ENCODE results near the gene ANKRD13B.
A peak's percentile ranks its signal among the peaks of the same experiment; 100 is the strongest.

ANKRD13B gene

DNA sequence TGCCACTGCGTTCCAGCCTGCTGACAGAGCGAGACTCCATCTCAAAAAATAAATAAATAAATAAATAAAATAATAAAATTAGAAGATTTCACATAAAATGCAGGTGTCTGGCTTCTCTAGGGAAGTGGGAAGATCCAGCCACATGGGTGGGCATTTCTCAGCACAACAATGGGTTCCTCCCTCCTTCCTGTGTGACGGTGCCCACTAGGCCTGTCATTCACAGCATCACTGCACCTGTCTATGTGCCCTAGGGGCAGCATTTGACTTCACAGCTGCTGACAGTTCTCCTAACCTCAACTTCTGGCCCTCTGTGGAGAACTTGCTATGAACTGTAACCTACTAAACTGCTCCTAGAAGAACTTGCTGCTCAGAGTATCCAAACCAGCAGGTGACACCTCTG, 29.1 kb upstream of the ANKRD13B start:
- no peak for DNase-seq (ENCODE audit: low read depth in 2 of 2)
- TF ChIP-seq, protein P1, sequence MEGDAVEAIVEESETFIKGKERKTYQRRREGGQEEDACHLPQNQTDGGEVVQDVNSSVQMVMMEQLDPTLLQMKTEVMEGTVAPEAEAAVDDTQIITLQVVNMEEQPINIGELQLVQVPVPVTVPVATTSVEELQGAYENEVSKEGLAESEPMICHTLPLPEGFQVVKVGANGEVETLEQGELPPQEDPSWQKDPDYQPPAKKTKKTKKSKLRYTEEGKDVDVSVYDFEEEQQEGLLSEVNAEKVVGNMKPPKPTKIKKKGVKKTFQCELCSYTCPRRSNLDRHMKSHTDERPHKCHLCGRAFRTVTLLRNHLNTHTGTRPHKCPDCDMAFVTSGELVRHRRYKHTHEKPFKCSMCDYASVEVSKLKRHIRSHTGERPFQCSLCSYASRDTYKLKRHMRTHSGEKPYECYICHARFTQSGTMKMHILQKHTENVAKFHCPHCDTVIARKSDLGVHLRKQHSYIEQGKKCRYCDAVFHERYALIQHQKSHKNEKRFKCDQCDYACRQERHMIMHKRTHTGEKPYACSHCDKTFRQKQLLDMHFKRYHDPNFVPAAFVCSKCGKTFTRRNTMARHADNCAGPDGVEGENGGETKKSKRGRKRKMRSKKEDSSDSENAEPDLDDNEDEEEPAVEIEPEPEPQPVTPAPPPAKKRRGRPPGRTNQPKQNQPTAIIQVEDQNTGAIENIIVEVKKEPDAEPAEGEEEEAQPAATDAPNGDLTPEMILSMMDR (IDR thresholded peaks at IDR 0.05; ENCODE audit: low read depth, low read length): no peak
- H3K4me3 ChIP-seq (replicated peaks in 1 of 2; ENCODE audit: low read depth in 2 of 2, low read length in 2 of 2): no peak overlapping the region

DNA sequence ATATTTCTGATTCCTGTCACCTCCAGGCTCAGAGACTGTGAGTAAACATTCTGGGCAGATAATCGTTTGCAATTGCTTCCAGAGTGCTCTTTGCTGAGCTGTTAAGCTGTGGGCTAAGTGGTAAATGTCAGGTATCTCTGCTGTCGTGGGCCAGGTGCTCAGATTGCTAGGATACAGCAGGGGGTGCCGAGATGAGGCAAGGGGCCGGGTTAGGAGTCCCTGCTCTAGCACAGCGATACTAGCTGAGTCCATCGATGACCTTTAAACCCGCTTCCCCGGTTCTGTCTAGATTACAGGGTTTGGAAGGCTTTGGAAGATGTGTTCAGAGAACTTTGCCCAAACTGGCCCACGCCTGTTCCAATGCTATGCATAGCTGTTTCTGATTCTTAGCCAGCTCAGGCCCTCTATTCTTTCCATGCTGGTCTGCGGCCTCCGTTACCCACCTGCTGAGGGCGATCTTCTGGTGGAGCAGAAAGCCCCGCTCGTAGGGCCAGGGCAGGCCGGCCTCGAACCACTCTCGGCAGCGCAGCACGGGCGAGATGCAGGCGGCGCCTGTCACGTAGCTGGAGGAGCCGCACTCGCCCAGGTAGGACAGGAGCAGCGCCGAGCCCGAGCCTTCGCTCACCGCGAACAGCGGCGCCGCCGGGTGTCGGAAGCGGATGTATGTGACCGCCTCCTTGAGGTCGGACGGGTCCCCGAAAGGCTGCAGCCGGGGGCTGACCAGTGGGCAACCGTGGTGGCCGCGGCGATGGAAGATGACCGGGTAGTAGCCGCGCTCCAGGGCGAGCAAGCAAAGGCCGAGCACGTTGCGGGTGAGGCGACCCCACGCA, 27.1 kb upstream of the ANKRD13B start:
- peak overlapping the region; percentile 40 to 45 for H3K4me3 ChIP-seq (replicated peaks in 1 of 2; ENCODE audit: low read depth in 2 of 2, low read length in 2 of 2)
- no peak for DNase-seq (ENCODE audit: low read depth in 2 of 2)
- TF ChIP-seq, protein P1 (IDR thresholded peaks at IDR 0.05; ENCODE audit: low read depth, low read length): no peak

DNA sequence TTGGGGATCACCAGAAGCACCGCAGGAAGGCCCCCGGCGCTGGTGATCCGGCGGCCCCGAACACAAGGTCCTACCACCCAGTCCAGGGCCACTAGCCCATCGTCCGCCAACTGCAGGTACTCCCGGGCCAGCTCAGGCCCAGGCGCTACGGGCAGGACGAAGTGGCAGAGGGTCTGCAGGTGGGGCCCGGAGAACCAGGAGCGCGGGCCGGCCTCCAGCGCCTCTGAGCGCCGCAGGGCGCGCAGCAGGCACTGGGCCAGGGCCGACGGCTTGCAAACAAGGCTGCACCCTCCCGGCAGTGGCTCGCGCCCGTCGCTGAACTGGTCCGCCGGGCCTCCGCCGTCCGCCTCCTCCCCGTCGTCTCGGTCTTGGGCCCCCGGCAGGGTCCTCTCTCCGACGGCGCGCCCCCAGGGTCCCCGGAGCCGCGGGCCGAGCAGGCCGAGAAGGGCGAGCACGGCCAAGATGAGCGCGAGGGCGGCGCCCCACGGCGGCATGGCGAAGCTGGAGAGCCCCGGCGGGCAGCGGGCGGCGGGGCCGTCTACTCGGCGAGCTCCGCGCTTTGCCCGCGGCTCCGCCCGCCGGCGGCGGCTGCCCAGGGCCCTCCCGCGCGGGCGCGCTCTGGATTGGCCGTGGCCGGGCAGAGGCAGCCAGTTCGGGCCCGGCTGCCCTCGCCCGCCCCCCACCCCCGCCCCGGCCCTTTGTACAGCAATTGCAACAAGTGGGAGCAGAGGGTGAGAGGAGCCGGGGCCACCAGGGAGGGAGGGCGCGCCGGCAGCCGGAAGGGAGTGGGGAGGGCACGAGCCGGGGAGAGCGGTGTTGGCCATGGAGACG, 26.2 kb upstream of the ANKRD13B start, which contains the start of gene ABHD15:
Gene ABHD15, minus strand, starts transcription at position 565 of the 831 bp plus-strand sequence. Its CDS starts 71 bp downstream, at position 494.
- H3K4me3 ChIP-seq (replicated peaks in 1 of 2; ENCODE audit: low read depth in 2 of 2, low read length in 2 of 2): peak within 1 kb of the TSS; percentile 67 to 69
- peak; percentile 48 to 79 for DNase-seq (ENCODE audit: low read depth in 2 of 2)
- TF ChIP-seq, protein P1 (IDR thresholded peaks at IDR 0.05; ENCODE audit: low read depth, low read length): no peak

DNA sequence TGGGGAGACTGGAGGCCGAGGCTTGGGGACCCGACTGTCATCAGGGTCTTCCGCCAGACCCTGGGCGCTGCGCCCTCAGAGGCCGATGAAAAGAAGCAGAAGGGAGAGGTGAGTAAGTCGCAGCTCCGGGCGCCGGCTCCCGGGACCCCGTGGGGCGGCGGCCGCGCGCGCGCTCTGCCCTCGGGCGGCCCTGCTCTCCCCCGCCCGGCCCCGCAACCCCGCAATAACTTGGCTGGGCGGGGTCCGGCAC, 25.7 kb upstream of the ANKRD13B start:
- H3K4me3 ChIP-seq (replicated peaks in 1 of 2; ENCODE audit: low read depth in 2 of 2, low read length in 2 of 2): peak overlapping the region; percentile 67 to 69
- TF ChIP-seq, protein P1 (IDR thresholded peaks at IDR 0.05; ENCODE audit: low read depth, low read length): no peak
- no peak for DNase-seq (ENCODE audit: low read depth in 2 of 2)

DNA sequence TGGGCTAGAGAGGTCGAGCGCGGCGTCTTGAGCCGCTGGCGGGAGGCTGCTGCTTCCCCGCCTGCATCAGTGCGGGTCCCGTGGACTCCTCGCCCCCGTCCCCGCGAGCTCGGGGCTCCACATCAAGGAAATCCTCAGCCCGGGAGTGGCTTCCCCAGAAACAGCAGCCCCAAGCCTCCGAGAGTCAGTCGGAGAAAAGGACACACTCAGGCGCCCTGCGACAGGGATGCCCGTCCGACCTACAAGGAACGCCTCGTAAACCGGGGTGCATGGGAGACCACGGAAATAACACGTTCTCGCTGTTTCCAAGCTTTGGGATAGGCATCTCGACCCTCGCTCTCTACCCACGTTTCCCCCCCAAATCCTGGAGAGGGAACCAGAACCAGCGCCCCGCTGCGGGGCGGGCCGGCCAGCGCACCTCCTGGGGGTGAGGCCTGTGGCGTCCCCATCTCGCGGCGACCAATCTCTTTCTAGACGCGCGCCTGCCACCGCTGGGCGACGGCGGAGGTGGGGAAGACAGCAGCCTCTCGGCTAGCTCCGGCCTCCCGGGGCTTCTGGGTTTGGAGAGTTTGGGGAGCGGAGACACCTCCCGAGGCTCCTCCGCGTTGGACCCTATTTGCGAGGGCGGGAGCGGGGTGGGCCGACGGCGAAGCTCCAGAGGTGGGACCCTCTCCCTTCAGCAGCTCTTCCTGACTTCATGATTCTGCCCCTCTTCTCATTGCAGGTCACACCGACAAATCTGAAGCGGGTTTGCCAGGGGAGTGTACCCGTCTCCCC, 25.2 kb upstream of the ANKRD13B start:
- H3K4me3 ChIP-seq (replicated peaks in 1 of 2; ENCODE audit: low read depth in 2 of 2, low read length in 2 of 2): peak overlapping the region; percentile 67 to 69
- TF ChIP-seq, protein P1 (IDR thresholded peaks at IDR 0.05; ENCODE audit: low read depth, low read length): peak; percentile 37
- peak; percentile 38 to 53 for DNase-seq (ENCODE audit: low read depth in 2 of 2)
